ENCODE measurements around the gene PKP1.

PKP1 gene

DNA sequence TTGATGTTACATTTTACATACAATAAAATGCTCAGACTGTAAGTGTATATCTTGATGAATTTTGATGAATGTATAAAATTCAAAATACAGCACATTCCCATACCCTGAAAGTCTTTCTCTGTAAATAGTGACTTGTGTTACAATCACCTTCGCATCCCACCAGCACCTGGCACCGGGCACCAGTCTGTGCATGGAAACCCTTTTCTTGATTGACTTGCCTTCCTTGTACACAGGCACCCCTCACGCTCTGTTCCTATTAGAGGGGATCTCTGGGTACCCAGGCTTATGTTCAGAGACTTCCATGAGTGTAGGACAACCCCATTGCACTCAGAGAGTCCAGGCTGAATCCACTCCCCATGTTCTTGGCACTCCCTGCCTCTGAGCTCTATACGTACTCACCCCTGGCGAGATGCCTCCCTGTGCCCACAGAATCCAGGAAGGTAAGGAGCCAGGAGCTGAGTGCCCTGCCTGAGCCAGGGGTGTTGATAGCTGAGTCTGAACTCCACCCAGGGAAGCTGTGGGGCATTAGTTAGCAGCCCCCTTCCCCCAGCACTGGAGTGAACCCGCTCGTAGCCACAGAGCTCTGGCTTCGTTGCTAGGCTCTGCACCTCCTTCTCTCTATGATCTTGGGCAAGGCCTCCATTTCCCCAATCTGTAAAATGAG lies 22.5 kb upstream of the PKP1 start:
- DNase-seq = no peak

DNA sequence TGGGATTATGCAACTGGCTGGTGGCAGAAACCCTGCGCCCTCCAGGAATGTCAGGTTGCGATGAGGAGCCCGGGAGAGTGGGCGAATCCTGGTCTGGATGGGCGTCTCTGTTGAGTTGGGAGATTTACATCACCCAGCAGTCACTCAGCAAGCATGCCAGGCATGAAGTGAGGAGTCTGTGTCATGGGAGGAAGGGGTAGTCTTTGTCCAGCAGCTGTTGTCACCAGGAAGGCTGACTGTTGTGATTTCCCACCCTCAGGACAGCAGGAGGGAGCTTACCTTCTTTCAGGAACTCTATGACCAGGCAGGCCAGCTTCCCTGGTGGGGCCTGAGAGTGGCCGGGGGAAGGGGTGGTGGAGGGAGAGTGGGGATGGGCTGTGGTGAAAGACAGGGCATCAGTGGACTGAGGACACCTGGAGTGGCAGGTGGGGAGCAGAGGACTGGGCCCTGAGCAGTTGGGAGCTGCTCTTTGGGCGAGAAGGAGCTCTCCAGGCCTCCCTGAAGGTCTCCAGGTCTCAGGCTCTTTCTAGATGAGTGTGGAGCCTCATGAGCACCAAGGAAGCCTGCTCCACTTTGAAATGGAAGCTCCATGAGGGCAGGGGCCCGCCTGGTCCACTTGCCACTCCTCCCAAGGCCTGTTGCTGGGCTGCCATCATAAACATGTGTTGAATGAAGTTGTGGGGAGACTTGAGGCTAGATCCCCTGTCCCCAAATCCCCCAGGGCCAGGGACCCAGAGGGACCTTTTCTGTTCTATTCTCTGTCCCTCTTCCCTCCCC lies 21.3 kb upstream of the PKP1 start:
- DNase-seq = no peak

GRCh38 chr1:201262963-201263608 lies 20.2 kb upstream of the PKP1 start:
- no peak for DNase-seq

GRCh38 chr1:201264072-201264471 lies 19.2 kb upstream of the PKP1 start:
- no peak for DNase-seq

GRCh38 chr1:201264554-201264953 lies 18.8 kb upstream of the PKP1 start:
- no peak for DNase-seq

DNA sequence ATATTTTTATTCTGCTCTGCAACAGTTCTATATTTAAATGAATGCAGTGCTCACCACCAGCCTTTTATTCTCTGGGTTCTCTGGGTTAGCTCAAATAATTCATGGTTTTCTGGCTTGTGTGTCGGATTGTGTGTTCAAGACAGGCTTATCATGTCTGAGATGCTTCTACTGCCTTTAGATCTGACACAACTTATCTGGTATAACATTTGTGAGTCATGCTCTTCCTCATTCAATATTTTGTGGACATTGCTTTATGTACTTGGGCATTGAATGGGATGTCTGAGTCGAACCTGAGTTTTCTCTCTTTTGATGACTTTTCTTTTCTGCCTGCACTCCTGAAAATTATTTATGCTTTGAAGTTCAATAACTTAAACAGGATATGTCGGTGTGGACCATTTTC lies 17.6 kb upstream of the PKP1 start:
- no peak for DNase-seq

GRCh38 chr1:201266276-201266675 lies 17.0 kb upstream of the PKP1 start:
- no peak for DNase-seq

GRCh38 chr1:201266774-201267173 lies 16.5 kb upstream of the PKP1 start:
- DNase-seq = no peak

DNA sequence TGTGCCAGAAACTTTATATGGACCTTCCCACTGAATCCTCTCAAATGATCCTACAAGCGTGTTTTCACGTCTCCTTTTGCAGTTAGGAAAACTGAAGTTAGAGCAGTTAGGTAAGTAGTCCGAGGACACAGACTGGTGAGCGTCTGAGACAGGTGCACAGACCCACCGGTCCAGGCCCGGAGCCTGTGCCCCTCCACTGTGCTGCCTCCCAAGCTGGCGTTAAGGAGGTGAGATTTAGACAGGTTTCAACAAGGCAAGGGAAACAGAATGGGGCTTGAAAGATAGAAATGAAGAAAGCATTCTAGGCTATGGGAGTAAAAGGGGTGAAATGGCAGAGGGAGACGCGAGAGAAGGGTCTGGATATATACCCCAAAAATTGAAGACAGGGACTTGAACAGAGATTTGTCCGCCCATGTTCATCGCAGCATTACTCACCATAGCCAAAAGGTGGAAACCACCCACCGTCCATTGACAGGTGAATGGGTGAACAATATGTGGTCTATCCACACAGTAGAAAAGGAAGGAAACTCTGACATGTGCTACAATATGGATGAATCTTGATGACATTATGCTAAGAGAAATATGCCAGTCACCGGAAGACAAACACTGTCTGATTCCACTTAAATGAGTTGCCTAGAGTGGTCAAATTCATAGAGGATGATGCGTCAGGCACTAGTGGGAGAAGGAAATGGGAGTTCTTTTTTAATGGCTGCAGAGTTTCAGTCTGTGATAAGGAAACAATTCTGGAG lies 15.7 kb upstream of the PKP1 start:
- no peak for DNase-seq

- DNase-seq = no peak
Measured at GRCh38 chr1:201268604-201269151, 14.6 kb upstream of the PKP1 start.

DNA sequence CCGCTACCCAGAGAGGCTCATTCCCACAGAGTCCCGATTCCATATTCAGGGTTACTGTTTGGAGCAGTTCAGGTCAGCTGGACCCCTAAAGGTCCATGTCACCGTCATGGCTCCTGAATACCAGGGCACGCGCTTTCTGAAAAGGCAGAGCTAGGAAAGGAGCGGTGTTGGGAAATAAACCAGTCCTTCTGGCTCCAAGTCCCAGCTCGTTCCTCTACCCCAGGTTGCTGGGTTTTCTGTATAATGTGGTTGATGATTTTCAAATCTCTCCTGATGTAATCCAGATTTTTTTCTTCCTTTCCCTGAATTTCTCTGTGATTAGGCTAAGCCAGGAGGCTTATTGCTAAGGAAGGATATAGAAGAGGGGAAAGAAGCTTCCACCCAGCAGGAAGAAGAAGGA lies 14.0 kb upstream of the PKP1 start:
- no peak for DNase-seq

DNA sequence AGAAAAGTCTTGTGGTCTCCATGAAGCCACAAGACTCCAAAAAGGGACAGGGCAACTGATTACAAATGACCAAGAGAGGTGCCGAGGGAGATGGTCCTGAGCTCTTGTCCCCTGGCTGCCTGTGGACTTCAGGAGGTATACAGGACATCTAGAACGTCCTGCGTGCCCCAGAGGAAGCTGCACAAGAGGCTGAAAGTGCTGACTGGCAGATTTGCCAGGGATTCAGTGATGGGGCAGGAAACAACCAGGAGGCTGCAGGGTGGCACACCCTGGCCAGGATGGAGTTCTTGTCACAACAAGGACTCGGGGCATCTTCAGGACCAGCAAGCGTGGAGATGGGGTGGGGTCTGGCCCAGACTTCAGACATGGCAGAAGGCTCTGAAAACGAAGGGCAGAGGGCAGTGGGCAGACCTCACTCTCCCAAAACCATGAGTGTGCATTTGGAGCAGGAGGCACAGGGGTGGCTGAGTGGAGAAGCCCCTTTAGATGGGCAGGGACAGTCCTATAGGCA lies 13.4 kb upstream of the PKP1 start:
- DNase-seq = no peak

DNA sequence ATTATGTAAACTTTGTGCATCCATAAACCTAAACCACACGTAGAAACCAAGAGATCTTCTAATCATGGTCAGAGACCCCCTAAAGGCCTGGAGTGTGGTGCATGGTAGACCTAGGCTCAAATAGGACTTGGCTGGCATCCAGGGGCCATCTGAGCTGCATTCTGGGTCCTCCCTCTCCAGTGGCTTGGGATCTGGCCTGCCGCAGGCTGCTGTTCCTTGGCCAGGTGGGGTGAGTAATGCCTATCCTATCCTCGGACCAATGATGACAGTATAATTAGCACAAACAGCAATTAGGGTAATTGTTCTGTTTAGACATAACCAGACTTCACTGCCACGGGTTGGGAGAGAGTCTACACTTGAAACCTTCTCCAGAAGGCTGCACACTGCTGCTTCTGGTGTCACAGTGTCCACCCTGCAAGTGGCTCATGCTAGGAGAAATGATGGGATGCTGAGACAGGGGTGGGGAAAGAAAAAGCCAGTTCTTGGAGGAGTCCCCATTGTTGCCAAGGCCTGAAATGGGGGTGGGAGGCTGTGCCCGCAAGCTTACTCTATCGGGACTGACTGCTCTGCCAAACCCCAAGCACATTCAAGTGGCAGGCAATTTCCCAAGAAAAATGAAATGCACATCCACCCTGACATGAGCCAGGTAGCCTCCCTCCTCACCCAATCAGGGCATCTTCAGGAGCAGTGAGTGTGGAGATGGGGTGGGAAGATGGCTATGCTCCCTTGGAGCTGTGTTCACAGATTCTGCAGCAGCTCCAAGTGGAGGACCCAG lies 12.5 kb upstream of the PKP1 start:
- DNase-seq = no peak

DNA sequence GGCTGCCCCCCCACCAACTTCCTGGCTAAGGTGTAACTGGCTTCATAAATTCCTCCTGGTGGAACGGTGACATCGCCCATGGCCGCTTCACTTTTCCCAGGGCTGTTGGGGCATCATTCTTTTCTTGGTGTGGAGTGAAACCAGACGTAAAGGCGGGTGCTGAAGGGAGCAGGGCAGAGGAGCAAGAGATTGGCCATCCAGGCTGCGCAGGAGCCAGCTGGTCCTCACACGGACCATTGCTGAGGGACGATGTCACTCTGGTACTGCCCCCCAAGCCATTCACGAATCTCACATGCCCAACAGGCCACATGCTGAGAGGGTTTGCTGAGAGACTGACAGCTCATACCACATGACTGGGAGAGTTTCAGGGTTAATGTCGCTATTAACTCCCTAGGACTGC lies 10.5 kb upstream of the PKP1 start:
- DNase-seq = no peak

DNA sequence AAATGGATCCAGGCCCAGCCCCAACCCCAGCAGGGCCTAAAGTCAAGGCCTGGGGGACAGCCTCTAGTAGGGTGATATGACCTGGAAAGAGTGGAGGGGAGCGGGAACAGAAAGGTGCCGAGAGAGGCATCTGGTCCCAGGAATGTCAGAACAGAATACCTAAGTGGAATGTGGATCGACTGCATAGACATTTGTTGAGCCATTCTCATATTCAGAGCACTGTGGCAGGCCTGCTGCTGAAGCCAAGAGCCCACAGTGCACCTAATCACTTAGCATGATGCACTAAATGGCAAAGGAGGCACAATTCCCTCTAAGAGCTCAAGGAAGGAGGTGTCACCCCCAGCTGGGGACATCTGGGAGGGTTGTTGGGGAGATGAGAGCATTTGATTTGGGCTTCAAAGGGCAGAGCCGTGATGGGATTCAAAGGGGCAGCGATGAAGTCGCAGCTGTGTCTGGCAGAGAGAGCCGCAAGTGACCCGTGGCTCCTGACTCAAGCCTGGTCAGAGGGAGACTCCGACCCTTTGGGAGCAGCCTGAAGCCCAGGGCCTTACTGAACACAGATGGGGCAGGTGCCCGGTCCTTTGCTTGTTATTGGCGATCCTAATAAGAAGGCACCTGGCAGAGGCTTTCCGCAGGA lies 8.6 kb upstream of the PKP1 start:
- DNase-seq = no peak

- DNase-seq = no peak
Measured at GRCh38 chr1:201275253-201275666, 8.0 kb upstream of the PKP1 start.

- DNase-seq = no peak
Measured at GRCh38 chr1:201276891-201277290, 6.4 kb upstream of the PKP1 start.

- DNase-seq = no peak
Measured at GRCh38 chr1:201277441-201277840, 5.9 kb upstream of the PKP1 start.

DNA sequence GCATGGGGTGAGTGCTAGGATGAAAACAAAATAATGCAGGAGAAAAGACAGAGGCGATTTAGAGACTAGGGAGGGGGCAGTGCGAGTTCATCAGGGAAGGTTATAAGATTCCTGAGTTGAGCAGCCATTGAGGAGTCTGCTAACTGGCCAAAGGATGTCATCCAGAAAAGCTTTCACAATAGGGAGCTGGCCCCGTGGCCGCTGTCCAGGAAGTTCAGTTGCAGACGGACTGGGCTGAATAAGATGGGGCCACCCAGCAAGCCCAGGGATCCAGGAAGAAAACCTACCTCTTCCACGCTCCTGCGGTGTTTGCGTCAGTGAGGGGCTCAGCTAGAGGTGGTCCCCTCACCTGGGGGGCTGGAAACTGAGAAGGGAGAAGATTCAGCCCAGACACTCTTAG lies 4.0 kb upstream of the PKP1 start:
- DNase-seq = no peak

- DNase-seq = no peak
Measured at GRCh38 chr1:201280884-201281283, 2.4 kb upstream of the PKP1 start.

GRCh38 chr1:201281573-201281972 lies 1.7 kb upstream of the PKP1 start:
- no peak for DNase-seq

DNA sequence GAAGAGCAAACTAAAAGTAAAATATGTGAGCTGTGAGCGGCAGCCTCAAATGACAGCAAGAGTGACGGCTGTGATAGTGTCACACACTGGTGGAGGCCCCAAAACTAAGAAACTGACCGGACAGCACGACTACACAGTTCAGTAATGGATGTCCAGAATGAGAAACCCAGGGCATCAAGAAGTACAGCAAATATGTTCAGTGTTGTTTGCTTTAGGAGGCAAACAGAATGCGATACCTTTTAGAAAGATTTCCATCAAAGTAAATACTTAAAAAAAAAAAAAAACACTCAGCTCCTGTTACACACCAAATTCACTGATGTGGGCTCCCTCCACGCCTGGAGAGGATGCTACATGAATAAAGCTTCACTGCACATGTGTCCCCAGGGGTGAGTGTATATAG lies 1.1 kb upstream of the PKP1 start:
- no peak for DNase-seq

Measured in stimulated activated CD4-positive, alpha-beta T cell treated with anti-CD3 and anti-CD28 coated beads, Interleukin-1b, Interleukin-23, amount 100 ng/mL, for 48 hours (primary cell).